ENCODE data around the gene KREMEN2. TPM values are rescaled to one million over a fixed set of nuclear protein-coding genes. Genes with fewer than 3 reads are reported as not detected.
"Not testable (repeated sequence)": the region's sequence is repeated elsewhere in the genome, so short reads cannot be mapped to it uniquely, and the experiment has no call there.

Gene KREMEN2
- total RNA-seq, 1 donor from 2014 or later: 0.04 TPM

DNA sequence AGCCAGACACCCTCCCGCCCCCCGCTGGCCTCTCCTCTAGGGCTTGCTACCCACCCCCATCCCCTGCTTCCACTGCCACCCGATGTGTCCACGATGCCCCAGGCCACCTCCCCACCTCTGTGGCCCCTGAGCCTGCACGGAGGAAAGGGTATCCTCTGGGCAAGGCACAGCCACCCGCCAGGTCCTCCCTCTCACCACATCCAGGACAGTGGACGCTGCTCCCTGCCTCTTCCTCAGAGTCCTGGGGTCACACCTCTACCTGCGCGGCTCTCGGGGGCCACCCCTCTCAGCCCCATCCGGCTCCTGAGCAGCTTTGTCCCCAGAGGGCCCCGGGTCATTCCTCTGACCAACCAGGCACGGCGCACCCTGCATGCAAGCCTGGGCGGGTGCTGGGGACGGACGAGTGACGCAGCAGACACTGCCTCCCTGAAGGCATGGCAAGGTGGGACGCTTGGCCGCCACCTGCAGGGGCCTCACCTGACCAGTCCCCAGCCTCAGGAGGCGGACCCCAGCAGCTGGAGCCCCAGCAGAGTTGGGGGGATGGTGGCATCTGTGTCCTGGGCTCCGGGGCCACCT is 27.6 kb upstream of the KREMEN2 start:
- Histone ChIP-seq H3K27me3 (ENCODE audit: control insufficient read depth, insufficient read depth, low read length) (no peaks in the 10 kb centered on the region), H3K4me3 (ENCODE audit: low read depth, low read length) (no peak overlapping the region), H3K36me3 (ENCODE audit: control insufficient read depth, insufficient read depth, low read length) (peaks cover 2% of the 10 kb centered on the region)
- DNase-seq (ENCODE audit: low read depth): no peak
- TF ChIP-seq, protein P1, sequence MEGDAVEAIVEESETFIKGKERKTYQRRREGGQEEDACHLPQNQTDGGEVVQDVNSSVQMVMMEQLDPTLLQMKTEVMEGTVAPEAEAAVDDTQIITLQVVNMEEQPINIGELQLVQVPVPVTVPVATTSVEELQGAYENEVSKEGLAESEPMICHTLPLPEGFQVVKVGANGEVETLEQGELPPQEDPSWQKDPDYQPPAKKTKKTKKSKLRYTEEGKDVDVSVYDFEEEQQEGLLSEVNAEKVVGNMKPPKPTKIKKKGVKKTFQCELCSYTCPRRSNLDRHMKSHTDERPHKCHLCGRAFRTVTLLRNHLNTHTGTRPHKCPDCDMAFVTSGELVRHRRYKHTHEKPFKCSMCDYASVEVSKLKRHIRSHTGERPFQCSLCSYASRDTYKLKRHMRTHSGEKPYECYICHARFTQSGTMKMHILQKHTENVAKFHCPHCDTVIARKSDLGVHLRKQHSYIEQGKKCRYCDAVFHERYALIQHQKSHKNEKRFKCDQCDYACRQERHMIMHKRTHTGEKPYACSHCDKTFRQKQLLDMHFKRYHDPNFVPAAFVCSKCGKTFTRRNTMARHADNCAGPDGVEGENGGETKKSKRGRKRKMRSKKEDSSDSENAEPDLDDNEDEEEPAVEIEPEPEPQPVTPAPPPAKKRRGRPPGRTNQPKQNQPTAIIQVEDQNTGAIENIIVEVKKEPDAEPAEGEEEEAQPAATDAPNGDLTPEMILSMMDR (IDR thresholded peaks at IDR 0.05; ENCODE audit: insufficient read depth, low read length, poor library complexity, severe bottlenecking): no peak

DNA sequence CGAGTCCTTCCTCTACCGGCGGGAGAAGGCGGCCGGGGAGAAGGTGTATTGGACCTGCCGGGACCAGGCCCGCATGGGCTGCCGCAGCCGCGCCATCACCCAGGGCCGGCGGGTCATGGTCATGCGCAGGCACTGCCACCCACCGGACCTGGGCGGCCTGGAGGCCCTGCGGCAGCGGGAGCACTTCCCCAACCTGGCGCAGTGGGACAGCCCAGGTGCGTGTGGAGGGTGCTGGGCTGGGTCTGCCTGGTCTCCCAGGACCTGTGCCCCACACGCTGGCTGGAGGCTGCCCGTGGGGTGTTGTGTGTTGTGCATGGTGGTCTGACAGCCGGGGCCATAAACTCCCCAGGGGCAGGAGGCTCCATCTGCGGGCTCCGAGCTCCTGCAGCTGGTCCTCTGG is 26.9 kb upstream of the KREMEN2 start:
- Histone ChIP-seq H3K27me3 (ENCODE audit: control insufficient read depth, insufficient read depth, low read length) (no peaks in the 10 kb centered on the region), H3K36me3 (ENCODE audit: control insufficient read depth, insufficient read depth, low read length) (peaks cover 2% of the 10 kb centered on the region), H3K4me3 (ENCODE audit: low read depth, low read length) (no peak overlapping the region)
- DNase-seq (ENCODE audit: low read depth): no peak
- TF ChIP-seq, protein P1 (IDR thresholded peaks at IDR 0.05; ENCODE audit: insufficient read depth, low read length, poor library complexity, severe bottlenecking): no peak

DNA sequence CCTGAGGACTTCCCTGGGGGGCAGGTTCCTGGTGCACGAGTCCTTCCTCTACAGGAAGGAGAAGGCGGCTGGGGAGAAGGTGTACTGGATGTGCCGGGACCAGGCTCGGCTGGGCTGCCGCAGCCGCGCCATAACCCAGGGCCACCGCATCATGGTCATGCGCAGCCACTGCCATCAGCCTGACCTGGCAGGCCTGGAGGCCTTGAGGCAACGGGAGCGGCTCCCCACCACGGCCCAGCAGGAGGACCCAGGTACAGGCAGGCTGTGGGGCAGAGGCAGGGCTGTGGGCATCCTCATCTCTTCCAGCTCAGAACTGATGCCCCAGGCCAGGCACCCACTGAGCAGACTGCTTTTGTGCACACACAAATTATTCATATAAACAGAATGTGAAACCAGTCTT is 25.9 kb upstream of the KREMEN2 start:
- H3K4me3 ChIP-seq (ENCODE audit: low read depth, low read length): no peak overlapping the region
- TF ChIP-seq, protein P1 (IDR thresholded peaks at IDR 0.05; ENCODE audit: insufficient read depth, low read length, poor library complexity, severe bottlenecking): no peak
- H3K27me3 ChIP-seq (ENCODE audit: control insufficient read depth, insufficient read depth, low read length): no peaks in the 10 kb centered on the region

DNA sequence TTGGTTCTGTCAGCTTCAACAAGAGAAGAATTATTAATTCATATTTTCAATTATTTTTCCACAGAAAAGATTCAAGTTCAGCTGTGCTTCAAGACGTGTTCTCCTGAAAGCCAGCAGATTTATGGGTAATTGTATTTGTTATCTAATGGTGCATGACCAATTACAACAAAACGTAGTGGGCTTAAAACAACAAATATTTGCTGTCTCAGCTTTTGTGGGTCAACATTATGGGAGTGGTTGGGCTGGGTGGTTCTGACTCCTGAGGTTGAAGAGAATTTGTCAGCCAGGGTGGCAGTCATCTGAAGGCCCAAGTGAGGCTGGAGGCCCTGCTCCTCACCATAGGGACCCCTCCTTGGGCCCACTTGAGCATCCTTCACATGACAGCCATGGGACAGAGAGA is 24.1 kb upstream of the KREMEN2 start:
- Histone ChIP-seq H3K36me3 (ENCODE audit: control insufficient read depth, insufficient read depth, low read length) (peaks cover 4% of the 10 kb centered on the region), H3K27me3 (ENCODE audit: control insufficient read depth, insufficient read depth, low read length) (no peaks in the 10 kb centered on the region), H3K4me3 (ENCODE audit: low read depth, low read length) (no peak overlapping the region)
- TF ChIP-seq, protein P1 (IDR thresholded peaks at IDR 0.05; ENCODE audit: insufficient read depth, low read length, poor library complexity, severe bottlenecking): no peak
- no peak for DNase-seq (ENCODE audit: low read depth)

More for the DNA sequence above, 25.9 kb upstream of the KREMEN2 start:
- DNase-seq (ENCODE audit: low read depth): no peak
- H3K36me3 ChIP-seq (ENCODE audit: control insufficient read depth, insufficient read depth, low read length): peaks cover 4% of the 10 kb centered on the region

DNA sequence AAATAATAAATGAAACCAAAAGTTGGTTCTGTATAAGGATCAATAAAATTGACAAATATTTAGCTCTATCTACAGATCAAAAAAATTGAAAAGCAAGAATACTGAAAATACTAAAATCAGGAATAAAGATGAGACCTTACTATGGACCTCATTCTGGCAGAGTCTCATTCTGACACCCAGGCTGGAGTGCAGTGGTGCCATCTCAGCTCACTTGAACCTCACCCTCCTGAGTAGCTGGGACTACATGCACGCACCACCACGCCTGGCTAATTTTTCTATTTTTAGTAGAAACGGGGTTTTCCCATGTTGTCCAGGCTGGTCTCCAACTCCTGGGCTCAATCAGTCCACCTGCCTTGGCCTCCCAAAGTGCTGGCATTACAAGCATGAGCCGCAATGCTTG is 22.0 kb upstream of the KREMEN2 start:
- H3K36me3 ChIP-seq (ENCODE audit: control insufficient read depth, insufficient read depth, low read length): peaks cover 4% of the 10 kb centered on the region
- TF ChIP-seq, protein P1 (IDR thresholded peaks at IDR 0.05; ENCODE audit: insufficient read depth, low read length, poor library complexity, severe bottlenecking): no peak
- no peak for DNase-seq (ENCODE audit: low read depth)

DNA sequence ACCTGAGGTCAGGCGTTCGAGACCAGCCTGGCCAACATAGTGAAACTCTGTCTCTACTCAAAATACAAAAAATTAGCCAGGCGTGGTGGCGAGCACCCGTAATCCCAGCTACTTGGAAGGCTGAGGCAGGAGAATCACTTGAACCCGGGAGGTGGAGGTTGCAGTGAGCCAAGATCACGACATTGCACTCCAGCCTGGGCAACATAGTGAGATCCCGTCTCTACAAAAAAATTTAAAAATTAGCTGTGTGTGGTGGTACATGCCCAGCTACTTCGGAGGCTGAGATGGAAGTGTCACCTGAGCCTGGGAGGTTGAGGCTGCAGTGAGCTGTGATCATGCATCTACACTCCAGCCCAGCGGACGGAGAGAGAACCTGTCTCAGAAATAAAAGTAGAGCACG is 20.4 kb upstream of the KREMEN2 start:
- not testable (repeated sequence) for H3K36me3 ChIP-seq (ENCODE audit: control insufficient read depth, insufficient read depth, low read length); H3K27me3 ChIP-seq (ENCODE audit: control insufficient read depth, insufficient read depth, low read length); DNase-seq (ENCODE audit: low read depth); H3K4me3 ChIP-seq (ENCODE audit: low read depth, low read length)

More for the DNA sequence above, 22.0 kb upstream of the KREMEN2 start:
- no peaks in the 10 kb centered on the region for H3K27me3 ChIP-seq (ENCODE audit: control insufficient read depth, insufficient read depth, low read length)
- no peak overlapping the region for H3K4me3 ChIP-seq (ENCODE audit: low read depth, low read length)
